KMS-11 (cell line): Measurements from ENCODE around the gene CHST11.

Source experiments
- H2AFZ ChIP-seq: fragments of 200-600 bp; sonication (generic); 2 replicates; pipeline ENCODE4 v1.6.1; 2016; ENCODE audit warnings: antibody characterized with exemption, mixed run types, low read depth
- H3K27ac ChIP-seq: fragments of 200-600 bp; sonication (generic); 2 replicates; pipeline ENCODE4 v1.6.1; 2016; ENCODE audit warnings: mild to moderate bottlenecking, mixed run types
- H3K27me3 ChIP-seq: fragments of 200-600 bp; sonication (generic); 2 replicates; pipeline ENCODE4 v1.6.1; 2017; ENCODE audit warnings: mild to moderate bottlenecking, low read depth, mixed run types, moderate library complexity; ENCODE audit not compliant: insufficient read depth
- H3K36me3 ChIP-seq: fragments of 200-600 bp; sonication (generic); 2 replicates; pipeline ENCODE4 v1.6.1; 2017; ENCODE audit warnings: mild to moderate bottlenecking, mixed run types; ENCODE audit not compliant: insufficient read depth
- H3K4me1 ChIP-seq: fragments of 200-600 bp; sonication (generic); 2 replicates; pipeline ENCODE4 v1.6.1; 2016; ENCODE audit warnings: mild to moderate bottlenecking, low read depth, mixed run types; ENCODE audit not compliant: poor library complexity, severe bottlenecking
- H3K4me2 ChIP-seq: fragments of 200-600 bp; sonication (generic); 2 replicates; pipeline ENCODE4 v1.7.0; 2016; ENCODE audit warnings: mild to moderate bottlenecking, mixed run types
- H3K4me3 ChIP-seq: fragments of 200-600 bp; sonication (generic); IDR thresholded peaks from 2 replicates; pipeline ENCODE4 v1.6.1; 2017; ENCODE audit warnings: low read depth, low read length, mixed read lengths; ENCODE audit not compliant: insufficient read depth
- H3K79me2 ChIP-seq: fragments of 200-600 bp; sonication (generic); 2 replicates; pipeline ENCODE4 v1.6.1; 2016; ENCODE audit warnings: low read depth, mixed run types; ENCODE audit not compliant: insufficient read depth
- H3K9ac ChIP-seq: fragments of 200-600 bp; sonication (generic); 2 replicates; pipeline ENCODE4 v1.6.1; 2016; ENCODE audit warnings: mild to moderate bottlenecking, mixed run types
- H4K20me1 ChIP-seq: fragments of 200-600 bp; sonication (generic); 2 replicates; pipeline ENCODE4 v1.6.1; 2016; ENCODE audit warnings: mild to moderate bottlenecking, mixed run types; ENCODE audit not compliant: insufficient read depth
- CTCF ChIP-seq: fragments of 200-600 bp; sonication (generic); conservative IDR thresholded peaks from 2 replicates; pipeline ENCODE4 v1.6.1; 2017; ENCODE audit warnings: low read depth, mild to moderate bottlenecking, antibody characterized with exemption, low read length, moderate library complexity, mixed read lengths

CHST11 gene

GRCh38 chr12:104414581-104415341 is 42.0 kb upstream of the CHST11 start:
- H3K27me3 ChIP-seq = no peaks in the 10 kb centered on the region
- no peaks in the 10 kb centered on the region for H4K20me1 ChIP-seq
- H3K9ac ChIP-seq = no peak overlapping the region
- no peak overlapping the region for H3K4me3 ChIP-seq
- no peak overlapping the region for H3K4me2 ChIP-seq
- no peak overlapping the region for H2AFZ ChIP-seq
- no peaks in the 10 kb centered on the region for H3K36me3 ChIP-seq
- H3K79me2 ChIP-seq = no peaks in the 10 kb centered on the region
- no peak for TF ChIP-seq CTCF
- H3K27ac ChIP-seq = no peak overlapping the region
- no peaks in the 10 kb centered on the region for H3K4me1 ChIP-seq

DNA sequence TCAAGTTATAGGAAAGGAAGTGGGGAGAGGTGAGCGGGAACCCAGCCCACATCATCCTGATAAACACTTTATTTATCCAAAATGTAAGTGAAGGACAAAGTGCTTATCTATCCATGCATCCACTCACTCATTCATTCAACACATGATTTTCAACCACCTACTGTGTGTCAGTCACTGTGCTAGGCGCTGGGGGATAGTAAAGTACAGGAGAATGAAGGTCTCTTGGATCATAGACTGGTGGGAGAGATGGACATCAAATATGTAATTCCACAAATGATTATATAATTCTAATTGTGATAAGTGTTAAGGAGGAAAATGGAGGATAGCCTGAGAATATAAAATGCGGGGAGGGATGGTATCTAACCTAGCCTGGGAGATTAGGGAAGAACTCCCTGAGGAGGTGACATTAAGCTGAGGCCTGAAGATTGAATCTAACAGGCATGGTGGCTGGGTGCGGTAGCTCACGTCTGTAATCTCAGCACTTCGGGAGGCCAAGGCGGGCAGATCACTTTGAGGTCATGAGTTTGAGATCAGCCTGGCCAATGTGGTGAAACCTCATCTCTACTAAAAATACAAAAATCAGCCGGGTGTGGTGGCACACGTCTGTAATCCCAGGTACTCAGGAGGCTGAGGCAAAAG is 41.3 kb upstream of the CHST11 start:
- TF ChIP-seq CTCF = no peak
- Histone ChIP-seq H3K27ac (no peak overlapping the region), H4K20me1 (no peaks in the 10 kb centered on the region), H3K4me2 (no peak overlapping the region), H3K36me3 (no peaks in the 10 kb centered on the region), H3K79me2 (no peaks in the 10 kb centered on the region), H3K27me3 (no peaks in the 10 kb centered on the region), H3K4me1 (no peaks in the 10 kb centered on the region), H2AFZ (no peak overlapping the region), H3K9ac (no peak overlapping the region), H3K4me3 (no peak overlapping the region)

DNA sequence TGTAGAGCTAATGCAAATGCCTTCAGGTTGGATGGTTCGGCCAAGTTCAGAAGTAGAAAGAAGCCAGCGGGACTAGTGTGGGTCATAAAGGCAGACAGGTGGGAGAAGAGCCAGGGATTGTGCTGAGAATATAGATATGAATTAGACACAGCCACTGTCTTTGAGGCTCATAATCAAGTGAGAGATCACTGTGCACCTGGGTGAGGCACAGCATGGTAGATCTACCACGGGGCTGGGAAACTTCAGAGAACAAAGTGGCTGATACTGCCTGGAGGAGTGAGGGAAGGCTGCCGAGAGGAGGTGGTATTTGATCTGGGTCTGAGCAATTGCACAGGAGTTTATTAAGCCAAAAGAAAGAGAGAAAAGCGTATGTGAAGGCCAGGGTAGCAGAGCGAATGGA is 40.6 kb upstream of the CHST11 start:
- H3K4me3 ChIP-seq = no peak overlapping the region
- H3K36me3 ChIP-seq = no peaks in the 10 kb centered on the region
- H2AFZ ChIP-seq = no peak overlapping the region
- H3K4me1 ChIP-seq = no peaks in the 10 kb centered on the region
- no peaks in the 10 kb centered on the region for H4K20me1 ChIP-seq
- H3K27ac ChIP-seq = no peak overlapping the region
- no peak overlapping the region for H3K4me2 ChIP-seq
- H3K9ac ChIP-seq = no peak overlapping the region
- no peak for TF ChIP-seq CTCF
- H3K27me3 ChIP-seq = no peaks in the 10 kb centered on the region
- H3K79me2 ChIP-seq = no peaks in the 10 kb centered on the region

- no peak overlapping the region for H2AFZ ChIP-seq
- H3K27ac ChIP-seq = no peak overlapping the region
- no peak overlapping the region for H3K4me2 ChIP-seq
- no peak overlapping the region for H3K4me3 ChIP-seq
- no peak overlapping the region for H3K9ac ChIP-seq
- TF ChIP-seq CTCF = no peak
- H3K79me2 ChIP-seq = no peaks in the 10 kb centered on the region
- H4K20me1 ChIP-seq = no peaks in the 10 kb centered on the region
- no peaks in the 10 kb centered on the region for H3K4me1 ChIP-seq
- no peaks in the 10 kb centered on the region for H3K27me3 ChIP-seq
- no peaks in the 10 kb centered on the region for H3K36me3 ChIP-seq
Observed at GRCh38 chr12:104416585-104416984, 40.2 kb upstream of the CHST11 start.
